ENCODE results near the gene SMAD9. TPM values are rescaled to one million over a fixed set of nuclear protein-coding genes. Genes with fewer than 3 reads are reported as not detected.

Gene SMAD9
- total and polyA plus RNA-seq, 2 of the 13 experiments (the other 11 are each of a cell fraction or from before 2014, with no cell fraction given), result 4.2 to 7.7 TPM

DNA sequence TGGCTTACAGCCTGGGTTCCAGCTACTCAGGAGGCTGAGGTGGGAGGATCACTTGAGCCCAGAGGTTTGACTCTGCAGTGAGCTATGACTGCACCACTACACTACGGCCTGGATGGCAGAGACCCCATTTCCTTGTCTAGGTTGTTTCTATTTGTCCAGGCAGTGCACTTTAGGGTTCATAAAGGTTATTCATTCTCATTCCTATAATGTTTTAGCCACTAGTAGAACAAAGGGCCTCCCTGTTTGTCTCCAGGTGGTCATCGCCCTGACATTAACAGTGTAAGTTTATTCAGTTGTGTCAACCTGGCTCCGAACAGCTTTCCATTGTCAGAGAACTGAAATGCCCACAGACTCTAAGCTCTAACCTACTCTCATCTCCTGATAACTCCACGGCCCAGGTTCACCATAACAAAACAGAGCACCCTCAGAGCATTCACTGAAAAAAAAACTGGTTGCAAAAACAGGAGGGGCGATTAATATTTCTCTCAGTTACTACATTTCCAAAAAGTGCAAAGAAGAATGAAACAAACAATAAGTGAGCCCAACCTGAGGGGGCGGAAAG lies 37.1 kb downstream of the SMAD9 start (continued):
- no peak for TF ChIP-seq ZBTB8A (CRISPR knock-in tag; IDR thresholded peaks at IDR 0.05; ENCODE audit: borderline replicate concordance, low read depth)
- TF ChIP-seq, protein P1, sequence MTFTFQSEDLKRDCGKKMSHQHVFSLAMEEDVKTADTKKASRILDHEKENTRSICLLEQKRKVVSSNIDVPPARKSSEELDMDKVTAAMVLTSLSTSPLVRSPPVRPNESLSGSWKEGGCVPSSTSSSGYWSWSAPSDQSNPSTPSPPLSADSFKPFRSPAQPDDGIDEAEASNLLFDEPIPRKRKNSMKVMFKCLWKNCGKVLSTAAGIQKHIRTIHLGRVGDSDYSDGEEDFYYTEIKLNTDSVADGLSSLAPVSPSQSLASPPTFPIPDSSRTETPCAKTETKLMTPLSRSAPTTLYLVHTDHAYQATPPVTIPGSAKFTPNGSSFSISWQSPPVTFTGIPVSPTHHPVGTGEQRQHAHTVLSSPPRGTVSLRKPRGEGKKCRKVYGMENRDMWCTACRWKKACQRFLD (CRISPR knock-in tag; IDR thresholded peaks at IDR 0.05; ENCODE audit: borderline replicate concordance), result no peak
- TF ChIP-seq MTA3 (CRISPR knock-in tag; IDR thresholded peaks at IDR 0.05), result no peak
- TF ChIP-seq, protein P2, sequence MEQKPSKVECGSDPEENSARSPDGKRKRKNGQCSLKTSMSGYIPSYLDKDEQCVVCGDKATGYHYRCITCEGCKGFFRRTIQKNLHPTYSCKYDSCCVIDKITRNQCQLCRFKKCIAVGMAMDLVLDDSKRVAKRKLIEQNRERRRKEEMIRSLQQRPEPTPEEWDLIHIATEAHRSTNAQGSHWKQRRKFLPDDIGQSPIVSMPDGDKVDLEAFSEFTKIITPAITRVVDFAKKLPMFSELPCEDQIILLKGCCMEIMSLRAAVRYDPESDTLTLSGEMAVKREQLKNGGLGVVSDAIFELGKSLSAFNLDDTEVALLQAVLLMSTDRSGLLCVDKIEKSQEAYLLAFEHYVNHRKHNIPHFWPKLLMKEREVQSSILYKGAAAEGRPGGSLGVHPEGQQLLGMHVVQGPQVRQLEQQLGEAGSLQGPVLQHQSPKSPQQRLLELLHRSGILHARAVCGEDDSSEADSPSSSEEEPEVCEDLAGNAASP (CRISPR knock-in tag; IDR thresholded peaks at IDR 0.05; ENCODE audit: borderline replicate concordance), result peak; percentile 83; the same call in 1 of the 2 replicates
- TF ChIP-seq ZFP36L2 (CRISPR knock-in tag; IDR thresholded peaks at IDR 0.05), result no peak
- TF ChIP-seq TAF1 (CRISPR knock-in tag; IDR thresholded peaks at IDR 0.05), result no peak
- TF ChIP-seq, protein P3, sequence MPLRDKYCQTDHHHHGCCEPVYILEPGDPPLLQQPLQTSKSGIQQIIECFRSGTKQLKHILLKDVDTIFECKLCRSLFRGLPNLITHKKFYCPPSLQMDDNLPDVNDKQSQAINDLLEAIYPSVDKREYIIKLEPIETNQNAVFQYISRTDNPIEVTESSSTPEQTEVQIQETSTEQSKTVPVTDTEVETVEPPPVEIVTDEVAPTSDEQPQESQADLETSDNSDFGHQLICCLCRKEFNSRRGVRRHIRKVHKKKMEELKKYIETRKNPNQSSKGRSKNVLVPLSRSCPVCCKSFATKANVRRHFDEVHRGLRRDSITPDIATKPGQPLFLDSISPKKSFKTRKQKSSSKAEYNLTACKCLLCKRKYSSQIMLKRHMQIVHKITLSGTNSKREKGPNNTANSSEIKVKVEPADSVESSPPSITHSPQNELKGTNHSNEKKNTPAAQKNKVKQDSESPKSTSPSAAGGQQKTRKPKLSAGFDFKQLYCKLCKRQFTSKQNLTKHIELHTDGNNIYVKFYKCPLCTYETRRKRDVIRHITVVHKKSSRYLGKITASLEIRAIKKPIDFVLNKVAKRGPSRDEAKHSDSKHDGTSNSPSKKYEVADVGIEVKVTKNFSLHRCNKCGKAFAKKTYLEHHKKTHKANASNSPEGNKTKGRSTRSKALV (CRISPR knock-in tag; IDR thresholded peaks at IDR 0.05), result no peak
- peak; percentile 20; the same call in 1 of the 2 replicates for TF ChIP-seq REPIN1 (CRISPR knock-in tag; IDR thresholded peaks at IDR 0.05; ENCODE audit: borderline replicate concordance, low read depth)
- TF ChIP-seq KLF11 (CRISPR knock-in tag; IDR thresholded peaks at IDR 0.05), result no peak
- peak; percentile 16 for TF ChIP-seq TBL1XR1 (IDR thresholded peaks at IDR 0.05; ENCODE audit: borderline replicate concordance, low read length, partially characterized antibody)
- TF ChIP-seq ZNF235 (CRISPR knock-in tag; IDR thresholded peaks at IDR 0.05; ENCODE audit: borderline replicate concordance), result no peak
- TF ChIP-seq, protein P4, sequence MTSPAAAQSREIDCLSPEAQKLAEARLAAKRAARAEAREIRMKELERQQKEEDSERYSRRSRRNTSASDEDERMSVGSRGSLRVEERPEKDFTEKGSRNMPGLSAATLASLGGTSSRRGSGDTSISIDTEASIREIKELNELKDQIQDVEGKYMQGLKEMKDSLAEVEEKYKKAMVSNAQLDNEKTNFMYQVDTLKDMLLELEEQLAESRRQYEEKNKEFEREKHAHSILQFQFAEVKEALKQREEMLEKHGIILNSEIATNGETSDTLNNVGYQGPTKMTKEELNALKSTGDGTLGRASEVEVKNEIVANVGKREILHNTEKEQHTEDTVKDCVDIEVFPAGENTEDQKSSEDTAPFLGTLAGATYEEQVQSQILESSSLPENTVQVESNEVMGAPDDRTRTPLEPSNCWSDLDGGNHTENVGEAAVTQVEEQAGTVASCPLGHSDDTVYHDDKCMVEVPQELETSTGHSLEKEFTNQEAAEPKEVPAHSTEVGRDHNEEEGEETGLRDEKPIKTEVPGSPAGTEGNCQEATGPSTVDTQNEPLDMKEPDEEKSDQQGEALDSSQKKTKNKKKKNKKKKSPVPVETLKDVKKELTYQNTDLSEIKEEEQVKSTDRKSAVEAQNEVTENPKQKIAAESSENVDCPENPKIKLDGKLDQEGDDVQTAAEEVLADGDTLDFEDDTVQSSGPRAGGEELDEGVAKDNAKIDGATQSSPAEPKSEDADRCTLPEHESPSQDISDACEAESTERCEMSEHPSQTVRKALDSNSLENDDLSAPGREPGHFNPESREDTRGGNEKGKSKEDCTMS (CRISPR knock-in tag; conservative IDR thresholded peaks at IDR 0.05), result no peak
- peak; percentile 59; the same call in 1 of the 2 replicates for TF ChIP-seq NFIC (IDR thresholded peaks at IDR 0.05; ENCODE audit: low read length)
- no peak for TF ChIP-seq GLI4 (CRISPR knock-in tag; IDR thresholded peaks at IDR 0.05; ENCODE audit: borderline replicate concordance)
- TF ChIP-seq RAD21 (CRISPR knock-in tag; IDR thresholded peaks at IDR 0.05), result no peak
- TF ChIP-seq, protein P5, sequence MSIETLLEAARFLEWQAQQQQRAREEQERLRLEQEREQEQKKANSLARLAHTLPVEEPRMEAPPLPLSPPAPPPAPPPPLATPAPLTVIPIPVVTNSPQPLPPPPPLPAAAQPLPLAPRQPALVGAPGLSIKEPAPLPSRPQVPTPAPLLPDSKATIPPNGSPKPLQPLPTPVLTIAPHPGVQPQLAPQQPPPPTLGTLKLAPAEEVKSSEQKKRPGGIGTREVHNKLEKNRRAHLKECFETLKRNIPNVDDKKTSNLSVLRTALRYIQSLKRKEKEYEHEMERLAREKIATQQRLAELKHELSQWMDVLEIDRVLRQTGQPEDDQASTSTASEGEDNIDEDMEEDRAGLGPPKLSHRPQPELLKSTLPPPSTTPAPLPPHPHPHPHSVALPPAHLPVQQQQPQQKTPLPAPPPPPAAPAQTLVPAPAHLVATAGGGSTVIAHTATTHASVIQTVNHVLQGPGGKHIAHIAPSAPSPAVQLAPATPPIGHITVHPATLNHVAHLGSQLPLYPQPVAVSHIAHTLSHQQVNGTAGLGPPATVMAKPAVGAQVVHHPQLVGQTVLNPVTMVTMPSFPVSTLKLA (IDR thresholded peaks at IDR 0.05), result no peak
- peak; percentile 85 for TF ChIP-seq PHF21A (CRISPR knock-in tag; IDR thresholded peaks at IDR 0.05)
- TF ChIP-seq, protein P6, sequence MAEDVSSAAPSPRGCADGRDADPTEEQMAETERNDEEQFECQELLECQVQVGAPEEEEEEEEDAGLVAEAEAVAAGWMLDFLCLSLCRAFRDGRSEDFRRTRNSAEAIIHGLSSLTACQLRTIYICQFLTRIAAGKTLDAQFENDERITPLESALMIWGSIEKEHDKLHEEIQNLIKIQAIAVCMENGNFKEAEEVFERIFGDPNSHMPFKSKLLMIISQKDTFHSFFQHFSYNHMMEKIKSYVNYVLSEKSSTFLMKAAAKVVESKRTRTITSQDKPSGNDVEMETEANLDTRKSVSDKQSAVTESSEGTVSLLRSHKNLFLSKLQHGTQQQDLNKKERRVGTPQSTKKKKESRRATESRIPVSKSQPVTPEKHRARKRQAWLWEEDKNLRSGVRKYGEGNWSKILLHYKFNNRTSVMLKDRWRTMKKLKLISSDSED (CRISPR knock-in tag; IDR thresholded peaks at IDR 0.05), result no peak
- TF ChIP-seq YEATS2 (CRISPR knock-in tag; IDR thresholded peaks at IDR 0.05; ENCODE audit: borderline replicate concordance), result no peak
- TF ChIP-seq ZNF772 (CRISPR knock-in tag; IDR thresholded peaks at IDR 0.05), result 0 out of 2 replicates have a peak, but pooled peaks have one; percentile 16

All from HepG2 (cell line).